GM10847 (cell line): Measurements from ENCODE around the gene HBA2.

Source experiments
- POLR2A ChIP-seq: IDR thresholded peaks from 2 replicates; pipeline ENCODE4 v1.6.1; 2011; ENCODE audit not compliant: insufficient read length; ENCODE audit errors: extremely low read depth

Gene HBA2

GRCh38 chr16:187330-187729 is 14.7 kb downstream of the HBA2 start:
- TF ChIP-seq POLR2A, result no peak

- no peak for TF ChIP-seq POLR2A
These were observed 16.0 kb downstream of the HBA2 start for GRCh38 chr16:188674-189073.

- no peak for TF ChIP-seq POLR2A
These were observed 17.0 kb downstream of the HBA2 start for GRCh38 chr16:189604-190186.

- TF ChIP-seq POLR2A, result no peak
These were observed 19.2 kb downstream of the HBA2 start for GRCh38 chr16:191831-192230.

- no peak for TF ChIP-seq POLR2A
These were observed 20.0 kb downstream of the HBA2 start for GRCh38 chr16:192686-193085.

GRCh38 chr16:193441-193840 is 20.8 kb downstream of the HBA2 start:
- TF ChIP-seq POLR2A, result no peak

- TF ChIP-seq POLR2A, result no peak
These were observed 21.8 kb downstream of the HBA2 start for GRCh38 chr16:194516-194915.

- no peak for TF ChIP-seq POLR2A
These were observed 27.7 kb downstream of the HBA2 start for GRCh38 chr16:200388-200787.

- TF ChIP-seq POLR2A, result no peak
These were observed 30.6 kb downstream of the HBA2 start for GRCh38 chr16:203246-203645.

GRCh38 chr16:212999-213398 is 40.3 kb downstream of the HBA2 start:
- TF ChIP-seq POLR2A, result no peak

- TF ChIP-seq POLR2A, result no peak
These were observed 47.3 kb downstream of the HBA2 start for GRCh38 chr16:220021-220420.
